ENCODE results near the gene KCNT2.
A peak's percentile ranks its signal among the peaks of the same experiment; 100 is the strongest.

GRCh38 chr1:196609370-196609737 is 1.1 kb upstream of the KCNT2 start:
- TF ChIP-seq SP1 (IDR thresholded peaks at IDR 0.05) (no peak), CTCF (IDR thresholded peaks at IDR 0.05; ENCODE audit: low read depth, low read length, missing input control) (no peak), RXRA (IDR thresholded peaks at IDR 0.05) (no peak), RAD21 (IDR thresholded peaks at IDR 0.05) (peak in 1 of 2 donors; percentile 5), GABPA (IDR thresholded peaks at IDR 0.05 in 1 of 2, conservative IDR thresholded peaks at IDR 0.05 in 1 of 2) (no peak), ATF3 (IDR thresholded peaks at IDR 0.05) (no peak), TAF1 (conservative IDR thresholded peaks at IDR 0.05) (peak; percentile 62), REST (IDR thresholded peaks at IDR 0.05) (no peak), YY1 (IDR thresholded peaks at IDR 0.05) (no peak)

All from liver (tissue), 3 donors.